HG03066 (cell line): Measurements from ENCODE around the gene KDM4C.
"Not testable (repeated sequence)": the region's sequence is repeated elsewhere in the genome, so short reads cannot be mapped to it uniquely, and the experiment has no call there.

Source experiments
- ATAC-seq: cut with Tn5 transposase; IDR thresholded peaks from one replicate; pipeline ENCODE4 v1.9.1; 2021; ENCODE audit warnings: low read depth; ENCODE audit not compliant: unreplicated experiment

KDM4C gene

GRCh38 chr9:6794936-6795335 lies 37.2 kb downstream of the KDM4C start:
- ATAC-seq = no peak

DNA sequence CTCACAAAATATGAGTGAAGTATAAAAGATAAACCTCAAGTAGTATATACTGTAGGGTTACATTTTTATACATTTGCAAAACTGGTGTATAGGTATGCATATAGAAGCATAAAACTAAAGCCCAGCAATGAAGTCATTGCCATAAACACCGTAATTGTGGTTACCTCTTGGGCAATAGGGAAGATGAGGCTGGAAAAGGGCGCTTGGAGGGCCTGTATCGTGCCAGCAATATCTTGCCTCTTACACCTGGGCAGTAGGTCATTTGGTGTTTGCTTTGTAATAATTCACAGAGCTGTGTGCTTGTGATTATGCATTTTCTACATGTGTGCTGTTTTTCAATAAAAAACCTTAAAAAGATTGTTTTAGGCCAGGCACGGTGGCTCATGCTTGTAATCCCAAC lies 45.2 kb downstream of the KDM4C start:
- no peak for ATAC-seq

DNA sequence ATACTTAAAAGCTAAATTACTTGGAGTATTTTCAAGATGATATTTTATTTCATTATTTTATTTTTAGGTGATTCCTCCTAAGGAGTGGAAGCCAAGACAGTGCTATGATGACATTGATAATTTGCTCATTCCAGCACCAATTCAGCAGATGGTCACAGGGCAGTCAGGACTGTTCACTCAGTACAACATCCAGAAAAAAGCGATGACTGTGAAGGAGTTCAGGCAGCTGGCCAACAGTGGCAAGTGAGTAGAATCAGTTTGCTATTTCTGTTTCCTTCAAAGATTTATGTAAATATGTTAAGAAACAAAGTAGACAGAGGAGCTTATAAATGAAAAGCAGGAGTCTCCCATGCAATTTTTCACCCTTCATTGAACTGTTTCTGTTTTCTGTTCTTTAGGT lies 47.8 kb downstream of the KDM4C start:
- no peak for ATAC-seq

- ATAC-seq = not testable (repeated sequence)
Observed at GRCh38 chr9:6806318-6806717, 48.5 kb downstream of the KDM4C start.

GRCh38 chr9:6807669-6808068 lies 49.9 kb downstream of the KDM4C start:
- ATAC-seq = not testable (repeated sequence)

GRCh38 chr9:6811436-6811835 lies 53.7 kb downstream of the KDM4C start:
- no peak for ATAC-seq

GRCh38 chr9:6816581-6816980 lies 58.8 kb downstream of the KDM4C start:
- ATAC-seq = no peak

DNA sequence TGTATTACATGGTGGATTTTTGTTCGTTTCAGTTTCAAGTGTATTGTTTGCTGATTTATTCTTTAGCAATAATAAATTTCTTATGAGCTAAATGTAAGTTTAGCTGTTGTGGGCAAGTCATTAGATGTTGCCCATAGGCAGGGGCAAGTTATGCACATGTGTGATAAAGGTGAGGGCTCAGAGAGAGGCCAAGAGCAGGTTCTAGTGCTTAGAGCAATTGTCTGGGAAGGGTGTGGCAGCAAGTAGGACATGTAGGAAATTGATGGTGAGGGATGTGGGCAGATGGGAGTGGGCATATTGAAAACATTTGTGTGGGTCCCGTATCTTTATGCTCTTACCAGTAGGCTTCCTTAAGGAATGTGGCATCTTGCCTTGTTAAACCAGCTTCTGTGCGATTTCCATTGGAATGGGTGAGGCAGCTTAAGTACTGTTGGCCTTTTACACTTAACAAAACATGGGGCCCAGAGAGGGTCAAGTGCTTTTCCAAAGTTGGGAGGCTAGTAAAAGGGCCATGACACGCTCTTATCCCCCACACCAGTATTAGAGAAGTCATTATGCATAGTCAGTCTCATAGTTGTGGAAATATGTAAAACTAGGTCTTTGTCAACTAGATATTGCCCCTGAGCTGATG lies 60.6 kb downstream of the KDM4C start:
- no peak for ATAC-seq

GRCh38 chr9:6819112-6819511 lies 61.3 kb downstream of the KDM4C start:
- no peak for ATAC-seq

- ATAC-seq = no peak
Observed at GRCh38 chr9:6819529-6819928, 61.8 kb downstream of the KDM4C start.

GRCh38 chr9:6822696-6823095 lies 64.9 kb downstream of the KDM4C start:
- no peak for ATAC-seq

GRCh38 chr9:6827439-6828145 lies 69.8 kb downstream of the KDM4C start:
- no peak for ATAC-seq

DNA sequence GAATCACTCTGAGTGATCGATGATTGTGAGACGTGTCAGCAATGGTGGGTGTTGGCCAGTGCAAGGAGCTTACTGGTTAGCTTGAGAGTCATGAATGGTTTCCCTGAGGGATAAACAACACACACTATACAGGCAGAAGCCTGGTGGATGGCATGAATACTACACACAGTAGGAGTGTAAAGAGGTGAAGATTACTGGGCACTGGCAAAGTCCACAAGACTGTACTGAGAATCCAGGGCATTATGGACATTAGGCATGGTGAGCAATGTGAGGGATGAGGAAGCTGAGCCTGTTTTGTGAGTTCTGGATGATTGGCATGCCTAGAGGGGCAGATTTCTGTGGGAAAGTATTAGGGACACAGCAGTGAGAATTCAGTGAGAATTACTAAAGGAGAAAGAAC lies 71.3 kb downstream of the KDM4C start:
- no peak for ATAC-seq

GRCh38 chr9:6829536-6829935 lies 71.8 kb downstream of the KDM4C start:
- ATAC-seq = no peak

DNA sequence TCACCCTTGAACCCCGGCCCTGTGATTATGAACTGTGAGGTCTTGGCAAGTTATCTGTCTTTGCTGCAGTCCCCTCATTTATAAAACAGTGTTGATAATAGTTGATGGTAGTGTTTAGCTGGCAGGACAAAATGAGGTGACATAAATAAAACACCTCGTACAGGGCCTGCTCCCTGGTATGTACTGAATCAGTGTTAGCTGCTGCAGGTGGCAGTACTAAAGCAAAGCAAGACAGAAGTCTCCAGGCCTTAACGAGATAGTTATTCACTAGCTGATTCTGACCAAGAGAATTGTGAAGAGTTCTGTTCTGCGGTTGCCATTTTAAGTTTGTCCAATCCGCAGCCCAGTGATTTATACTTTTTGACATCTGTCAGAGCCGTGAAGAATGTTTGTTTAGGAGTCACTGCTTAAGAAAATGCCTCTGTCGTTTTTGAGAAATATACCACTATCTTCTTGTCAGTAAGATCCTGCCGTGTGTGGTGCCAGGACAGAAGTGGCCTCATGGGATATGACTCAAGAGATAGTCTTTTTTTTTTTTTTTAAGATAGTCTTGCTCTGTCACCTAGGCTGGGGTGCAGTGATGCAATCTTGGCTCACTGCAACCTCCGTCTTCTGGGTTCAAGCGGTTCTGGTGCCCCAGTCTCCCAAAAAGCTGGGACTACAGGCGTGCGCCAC lies 75.9 kb downstream of the KDM4C start:
- no peak for ATAC-seq

DNA sequence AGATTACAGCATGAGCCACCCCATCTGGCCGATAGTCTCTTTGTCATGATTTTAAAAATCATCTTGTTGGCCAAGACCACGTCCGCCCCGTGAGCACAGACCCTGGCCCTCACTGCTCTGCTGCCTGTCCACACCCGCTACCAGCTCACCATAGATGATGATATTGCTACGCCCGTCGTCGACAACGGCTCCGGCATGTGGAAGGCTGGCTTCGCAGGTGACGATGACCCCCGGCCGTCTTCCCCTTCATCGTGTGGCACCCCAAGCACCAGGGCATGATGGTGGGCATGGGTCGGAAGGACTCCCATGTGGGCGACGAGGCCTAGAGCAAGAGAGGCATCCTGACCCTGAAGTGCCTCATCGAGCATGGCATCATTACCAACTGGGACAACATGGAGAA lies 76.5 kb downstream of the KDM4C start:
- no peak for ATAC-seq

DNA sequence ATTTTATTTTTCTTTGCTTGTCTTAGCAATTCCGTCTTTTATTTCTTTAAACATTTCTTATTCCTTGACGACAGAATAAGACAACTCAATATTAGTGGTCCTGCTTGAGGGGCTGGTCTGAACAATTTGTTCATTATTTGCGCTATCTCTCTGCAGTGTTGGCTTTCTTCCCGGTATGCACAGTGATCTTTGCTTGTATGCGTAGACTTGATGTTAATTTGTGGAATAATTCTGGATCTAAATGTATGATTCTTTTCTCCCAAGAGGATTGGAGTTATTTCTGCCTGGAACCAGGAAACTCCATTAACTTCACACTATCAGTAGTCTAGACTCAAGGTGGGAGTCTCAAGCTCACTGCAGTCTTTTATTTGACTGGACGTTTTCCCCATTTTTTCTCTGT lies 80.4 kb downstream of the KDM4C start:
- ATAC-seq = no peak

GRCh38 chr9:6842584-6842947 lies 84.8 kb downstream of the KDM4C start:
- no peak for ATAC-seq

- ATAC-seq = no peak
Observed at GRCh38 chr9:6843742-6844141, 86.0 kb downstream of the KDM4C start.

- no peak for ATAC-seq
Observed at GRCh38 chr9:6844267-6844666, 86.5 kb downstream of the KDM4C start.

DNA sequence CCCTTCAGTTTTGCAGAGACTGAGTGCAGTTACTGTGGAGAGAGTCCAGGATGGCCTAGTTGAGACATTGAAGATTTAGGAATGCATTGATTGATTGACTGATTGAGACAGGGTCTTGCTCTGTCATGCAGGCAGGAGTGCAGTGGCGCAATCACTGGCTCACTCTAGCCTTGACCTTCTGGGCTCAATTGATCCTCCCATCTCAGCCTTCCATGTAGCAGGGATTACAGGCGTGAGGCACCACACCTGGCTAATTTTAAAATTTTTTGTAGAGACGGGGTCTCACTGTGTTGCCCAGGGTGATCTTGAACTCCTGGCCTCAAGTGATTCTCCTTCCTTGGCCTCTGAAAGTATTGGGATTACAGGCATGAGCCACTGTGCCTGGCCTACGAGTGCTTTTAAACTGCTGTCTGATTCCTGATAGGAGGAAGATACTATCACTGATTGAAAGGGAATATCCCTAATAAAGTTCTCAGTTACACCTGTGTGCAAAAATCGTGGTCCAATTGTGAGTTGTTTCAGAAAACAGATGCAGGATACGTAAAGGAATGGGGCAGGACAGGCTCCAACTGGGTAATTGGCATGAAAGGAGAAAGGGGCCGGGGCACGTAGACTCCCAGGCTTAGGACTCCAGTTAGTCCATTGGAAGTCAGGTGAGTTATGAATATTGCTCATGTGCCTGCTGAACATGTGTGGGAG lies 87.5 kb downstream of the KDM4C start:
- ATAC-seq = no peak
